HEK293 (cell line): Measurements from ENCODE around the gene NECTIN1.

ENCODE experiments used
- CTCF ChIA-PET: fragments of 350-600 bp; formaldehyde crosslinking; extraction: SDS; loops from one replicate; lab custom pipeline; 2021; ENCODE audit warnings: antibody characterized with exemption; lab: Yijun Ruan, JAX
- POLR2A ChIA-PET: fragments of 300-600 bp; formaldehyde crosslinking; extraction: SDS; loops from one replicate; lab custom pipeline; 2020; ENCODE audit warnings: antibody characterized with exemption, inconsistent platforms; lab: Yijun Ruan, JAX
- H3K27ac ChIP-seq: fragments of 200-500 bp; sonication (Bioruptor generic); 2 replicates; pipeline ENCODE4 v1.5.1; 2014; ENCODE audit warnings: low read depth, low read length, control low read depth, inconsistent platforms; ENCODE audit errors: extremely low read depth
- H3K36me3 ChIP-seq, 2 experiments: fragments of 200-500 bp in 1 of 2; sonication (Bioruptor generic) in 1 of 2; 1 replicate in 1 of 2; 2 replicates in 1 of 2; pipeline ENCODE4 v1.5.1; 2014 to 2017; ENCODE audit warnings: inconsistent platforms in 2 of 2, low read length in 2 of 2; ENCODE audit not compliant: control insufficient read depth in 2 of 2, insufficient read depth in 1 of 2
- H3K4me1 ChIP-seq: fragments of 200-500 bp; sonication (Bioruptor generic); 2 replicates; pipeline ENCODE4 v1.5.1; 2014; ENCODE audit warnings: mild to moderate bottlenecking, low read length, inconsistent platforms; ENCODE audit not compliant: control insufficient read depth, insufficient read depth
- H3K4me3 ChIP-seq: 2 replicates; pipeline ENCODE4 v1.5.1; 2011; ENCODE audit warnings: low read depth, mild to moderate bottlenecking, control low read depth, low read length, moderate library complexity
- H3K9me3 ChIP-seq: fragments of 200-500 bp; sonication (Bioruptor generic); 2 replicates; pipeline ENCODE4 v1.5.1; 2014; ENCODE audit warnings: low read depth, low read length, inconsistent platforms; ENCODE audit not compliant: control insufficient read depth, insufficient read depth
- BCL11B ChIP-seq: fragments of 450-650 bp; formaldehyde crosslinking; IDR thresholded peaks from 2 replicates; pipeline ENCODE4 v1.5.1; 2016; ENCODE audit warnings: low read depth, missing biosample characterization, missing genetic modification characterization
- FEZF1 ChIP-seq: fragments of 450-650 bp; formaldehyde crosslinking; IDR thresholded peaks from 2 replicates; pipeline ENCODE4 v1.5.1; 2016; ENCODE audit warnings: missing biosample characterization, missing genetic modification characterization
- GLI4 ChIP-seq: fragments of 450-650 bp; formaldehyde crosslinking; IDR thresholded peaks from 2 replicates; pipeline ENCODE4 v1.5.1; 2016; ENCODE audit warnings: missing biosample characterization, missing genetic modification characterization
- GLIS1 ChIP-seq: fragments of 450-650 bp; formaldehyde crosslinking; IDR thresholded peaks from 2 replicates; pipeline ENCODE4 v1.5.1; 2016; ENCODE audit warnings: missing biosample characterization, missing genetic modification characterization
- HOXD13 ChIP-seq: sonication (generic); formaldehyde crosslinking; IDR thresholded peaks from 2 replicates; pipeline ENCODE4 v1.8.0; 2022; ENCODE audit warnings: missing genetic modification reagents, borderline replicate concordance
- KLF8 ChIP-seq: fragments of 450-650 bp; formaldehyde crosslinking; IDR thresholded peaks from 2 replicates; pipeline ENCODE4 v1.5.1; 2016; ENCODE audit warnings: missing biosample characterization, missing genetic modification characterization
- YY2 ChIP-seq: fragments of 450-650 bp; formaldehyde crosslinking; IDR thresholded peaks from 2 replicates; pipeline ENCODE4 v1.5.1; 2016; ENCODE audit warnings: missing biosample characterization, missing genetic modification characterization
- ZBTB21 ChIP-seq: fragments of 450-650 bp; formaldehyde crosslinking; IDR thresholded peaks from 2 replicates; pipeline ENCODE4 v1.5.1; 2017; ENCODE audit warnings: missing biosample characterization, missing genetic modification characterization
- ZFP3 ChIP-seq: fragments of 450-650 bp; formaldehyde crosslinking; IDR thresholded peaks from 2 replicates; pipeline ENCODE4 v1.5.1; 2016; ENCODE audit warnings: low read depth, missing biosample characterization, missing genetic modification characterization
- ZNF146 ChIP-seq: fragments of 450-650 bp; formaldehyde crosslinking; IDR thresholded peaks from 2 replicates; pipeline ENCODE4 v1.5.1; 2016; ENCODE audit warnings: missing biosample characterization, missing genetic modification characterization
- ZNF214 ChIP-seq: fragments of 450-650 bp; formaldehyde crosslinking; IDR thresholded peaks from 2 replicates; pipeline ENCODE4 v1.5.1; 2017; ENCODE audit warnings: missing biosample characterization, mild to moderate bottlenecking, missing genetic modification characterization, borderline replicate concordance
- ZNF223 ChIP-seq: fragments of 450-650 bp; formaldehyde crosslinking; IDR thresholded peaks from 2 replicates; pipeline ENCODE4 v1.5.1; 2016; ENCODE audit warnings: missing biosample characterization, missing genetic modification characterization
- ZNF248 ChIP-seq: fragments of 450-650 bp; formaldehyde crosslinking; IDR thresholded peaks from 2 replicates; pipeline ENCODE4 v1.5.1; 2017; ENCODE audit warnings: missing biosample characterization, missing genetic modification characterization
- ZNF324 ChIP-seq: fragments of 450-650 bp; formaldehyde crosslinking; IDR thresholded peaks from 2 replicates; pipeline ENCODE4 v1.5.1; 2016; ENCODE audit warnings: missing biosample characterization, missing genetic modification characterization
- ZNF354C ChIP-seq: fragments of 450-650 bp; formaldehyde crosslinking; IDR thresholded peaks from 2 replicates; pipeline ENCODE4 v1.5.1; 2016; ENCODE audit warnings: missing biosample characterization, missing genetic modification characterization, low read depth, borderline replicate concordance
- ZNF37A ChIP-seq: fragments of 450-650 bp; IDR thresholded peaks from 2 replicates; pipeline ENCODE4 v1.5.1; 2018; ENCODE audit warnings: missing biosample characterization, missing genetic modification characterization
- ZNF660 ChIP-seq: fragments of 450-650 bp; IDR thresholded peaks from 2 replicates; pipeline ENCODE4 v1.5.1; 2018; ENCODE audit warnings: missing biosample characterization, mild to moderate bottlenecking, missing genetic modification characterization
- ZNF670 ChIP-seq: fragments of 450-650 bp; formaldehyde crosslinking; IDR thresholded peaks from 2 replicates; pipeline ENCODE4 v1.5.1; 2016; ENCODE audit warnings: missing biosample characterization, missing genetic modification characterization, low read depth
- ZNF776 ChIP-seq: fragments of 450-650 bp; formaldehyde crosslinking; IDR thresholded peaks from 2 replicates; pipeline ENCODE4 v1.5.0; 2017; ENCODE audit warnings: missing biosample characterization, missing genetic modification characterization, borderline replicate concordance
- ZNF777 ChIP-seq: fragments of 450-650 bp; formaldehyde crosslinking; IDR thresholded peaks from 2 replicates; pipeline ENCODE4 v1.5.1; 2017; ENCODE audit warnings: missing biosample characterization, missing genetic modification characterization, borderline replicate concordance
- TF ChIP-seq, protein P1 (sequence below): fragments of 450-650 bp; formaldehyde crosslinking; IDR thresholded peaks from 2 replicates; pipeline ENCODE4 v1.5.1; 2016; ENCODE audit warnings: missing biosample characterization, missing genetic modification characterization, borderline replicate concordance
- TF ChIP-seq, protein P2 (sequence below): fragments of 450-650 bp; formaldehyde crosslinking; IDR thresholded peaks from 2 replicates; pipeline ENCODE4 v1.5.1; 2016; ENCODE audit warnings: missing biosample characterization, missing genetic modification characterization
- TF ChIP-seq, protein P3 (sequence below): fragments of 450-650 bp; formaldehyde crosslinking; IDR thresholded peaks from 2 replicates; pipeline ENCODE4 v1.5.1; 2016; ENCODE audit warnings: missing biosample characterization, missing genetic modification characterization, borderline replicate concordance

NECTIN1 gene

DNA sequence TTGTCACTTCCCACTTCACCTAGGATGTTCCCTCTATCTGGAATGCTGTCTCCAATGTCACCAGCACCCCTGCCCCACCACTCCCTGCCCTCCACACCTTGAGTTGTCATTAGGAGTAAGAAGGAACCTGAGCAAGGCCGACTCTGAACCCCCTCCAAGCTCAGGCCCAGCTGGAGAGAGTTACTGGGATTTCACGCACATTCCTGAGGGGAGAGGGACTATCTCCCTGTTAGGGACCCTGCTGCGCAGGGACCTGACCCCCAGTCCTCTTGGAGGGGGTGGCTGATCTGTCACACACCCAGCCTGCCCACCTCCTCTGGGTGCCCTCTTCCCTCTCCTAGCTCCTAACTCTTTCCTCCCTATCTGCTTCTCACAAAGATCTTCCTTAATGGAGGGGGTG lies 81.7 kb downstream of the NECTIN1 start (continued):
- TF ChIP-seq ZNF660 = no peak

DNA sequence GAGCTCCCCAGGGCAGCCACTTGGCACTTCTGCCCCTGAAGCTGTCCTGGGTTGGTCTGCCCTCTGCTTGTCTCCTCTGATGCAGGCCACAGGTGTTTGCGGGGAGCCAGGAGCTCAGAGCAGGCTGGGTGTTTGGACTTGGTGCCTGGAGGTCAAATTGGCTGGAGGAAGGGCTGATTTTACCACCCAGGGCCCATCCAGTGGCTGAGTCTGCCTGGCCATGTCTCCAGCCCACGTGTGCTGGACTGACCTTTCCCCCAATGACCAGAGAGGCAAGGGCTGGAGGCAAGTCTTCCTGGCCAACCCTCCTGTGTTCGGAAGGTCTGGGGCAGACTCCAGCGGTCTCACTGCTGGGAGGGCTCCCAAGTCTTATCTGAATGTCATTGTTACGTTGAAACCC lies 84.0 kb downstream of the NECTIN1 start:
- no peak overlapping the region for H3K4me3 ChIP-seq
- POLR2A ChIA-PET = no interaction called here
- no peaks in the 10 kb centered on the region for H3K9me3 ChIP-seq
- TF ChIP-seq GLIS1 (tag by site-specific recombination) = peak; percentile 69; the same call in 1 of the 2 replicates
- TF ChIP-seq FEZF1 (tag by site-specific recombination) = no peak
- TF ChIP-seq, protein P1, sequence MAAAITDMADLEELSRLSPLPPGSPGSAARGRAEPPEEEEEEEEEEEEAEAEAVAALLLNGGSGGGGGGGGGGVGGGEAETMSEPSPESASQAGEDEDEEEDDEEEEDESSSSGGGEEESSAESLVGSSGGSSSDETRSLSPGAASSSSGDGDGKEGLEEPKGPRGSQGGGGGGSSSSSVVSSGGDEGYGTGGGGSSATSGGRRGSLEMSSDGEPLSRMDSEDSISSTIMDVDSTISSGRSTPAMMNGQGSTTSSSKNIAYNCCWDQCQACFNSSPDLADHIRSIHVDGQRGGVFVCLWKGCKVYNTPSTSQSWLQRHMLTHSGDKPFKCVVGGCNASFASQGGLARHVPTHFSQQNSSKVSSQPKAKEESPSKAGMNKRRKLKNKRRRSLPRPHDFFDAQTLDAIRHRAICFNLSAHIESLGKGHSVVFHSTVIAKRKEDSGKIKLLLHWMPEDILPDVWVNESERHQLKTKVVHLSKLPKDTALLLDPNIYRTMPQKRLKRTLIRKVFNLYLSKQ (tag by site-specific recombination) = no peak
- no peak for TF ChIP-seq KLF8
- no peak for TF ChIP-seq ZBTB21
- TF ChIP-seq ZNF223 (tag by site-specific recombination) = no peak
- no peak for TF ChIP-seq ZNF214
- TF ChIP-seq, protein P2, sequence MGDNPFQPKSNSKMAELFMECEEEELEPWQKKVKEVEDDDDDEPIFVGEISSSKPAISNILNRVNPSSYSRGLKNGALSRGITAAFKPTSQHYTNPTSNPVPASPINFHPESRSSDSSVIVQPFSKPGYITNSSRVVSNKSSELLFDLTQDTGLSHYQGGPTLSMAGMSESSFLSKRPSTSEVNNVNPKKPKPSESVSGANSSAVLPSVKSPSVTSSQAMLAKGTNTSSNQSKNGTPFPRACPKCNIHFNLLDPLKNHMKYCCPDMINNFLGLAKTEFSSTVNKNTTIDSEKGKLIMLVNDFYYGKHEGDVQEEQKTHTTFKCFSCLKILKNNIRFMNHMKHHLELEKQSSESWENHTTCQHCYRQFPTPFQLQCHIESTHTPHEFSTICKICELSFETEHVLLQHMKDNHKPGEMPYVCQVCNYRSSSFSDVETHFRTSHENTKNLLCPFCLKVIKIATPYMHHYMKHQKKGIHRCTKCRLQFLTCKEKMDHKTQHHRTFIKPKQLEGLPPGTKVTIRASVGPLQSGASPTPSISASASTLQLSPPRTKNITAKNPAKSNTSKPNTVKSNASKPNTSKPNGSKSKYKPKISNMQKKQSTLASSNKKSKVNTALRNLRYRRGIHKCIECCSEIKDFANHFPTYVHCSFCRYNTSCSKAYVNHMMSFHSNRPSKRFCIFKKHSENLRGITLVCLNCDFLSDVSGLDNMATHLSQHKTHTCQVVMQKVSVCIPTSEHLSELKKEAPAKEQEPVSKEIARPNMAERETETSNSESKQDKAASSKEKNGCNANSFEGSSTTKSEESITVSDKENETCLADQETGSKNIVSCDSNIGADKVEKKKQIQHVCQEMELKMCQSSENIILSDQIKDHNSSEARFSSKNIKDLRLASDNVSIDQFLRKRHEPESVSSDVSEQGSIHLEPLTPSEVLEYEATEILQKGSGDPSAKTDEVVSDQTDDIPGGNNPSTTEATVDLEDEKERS (tag by site-specific recombination) = no peak
- TF ChIP-seq, all 188 proteins: peak for 1
- no peaks in the 10 kb centered on the region for H3K4me1 ChIP-seq
- H3K36me3 ChIP-seq = no peaks in the 10 kb centered on the region
- no peak overlapping the region for H3K27ac ChIP-seq
- CTCF ChIA-PET = interaction anchor here (0.6 to 1.5 kb wide), 4 partner anchors 15 to 111 kb away, joined by 3 to 5 read pairs (median 4); partner anchors contain the start of gene NECTIN1

DNA sequence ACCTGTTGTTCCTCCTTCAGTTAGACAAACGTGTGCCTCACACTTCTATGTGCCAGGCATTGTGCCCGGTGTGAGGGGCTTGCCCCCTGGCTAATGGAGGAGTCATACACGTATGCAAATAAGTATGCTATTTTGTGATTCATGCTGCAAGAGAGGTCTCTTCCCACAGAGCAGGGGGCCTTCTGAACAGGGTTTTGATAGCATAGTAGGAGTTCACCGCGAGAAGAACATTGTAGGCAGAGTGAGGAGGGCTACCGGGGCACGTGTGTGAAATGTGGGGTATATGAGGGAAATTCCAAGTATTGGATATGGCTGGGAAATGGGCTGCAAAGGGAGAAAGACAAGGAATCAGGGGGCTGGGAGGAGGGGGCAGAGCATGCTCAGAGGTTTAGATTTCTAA lies 84.5 kb downstream of the NECTIN1 start:
- Histone ChIP-seq H3K4me1 (no peaks in the 10 kb centered on the region), H3K27ac (no peak overlapping the region), H3K4me3 (no peak overlapping the region), H3K9me3 (no peaks in the 10 kb centered on the region), H3K36me3 (no peaks in the 10 kb centered on the region)
- ChIA-PET POLR2A (no interaction called here), CTCF (interaction anchor here (0.5 to 1.0 kb wide), 2 partner anchors 14 to 42 kb away, joined by 3 to 4 read pairs; no protein-coding TSS in a partner anchor)
- TF ChIP-seq ZNF248 (tag by site-specific recombination) = no peak
- TF ChIP-seq ZFP3 (tag by site-specific recombination) = peak; percentile 87

DNA sequence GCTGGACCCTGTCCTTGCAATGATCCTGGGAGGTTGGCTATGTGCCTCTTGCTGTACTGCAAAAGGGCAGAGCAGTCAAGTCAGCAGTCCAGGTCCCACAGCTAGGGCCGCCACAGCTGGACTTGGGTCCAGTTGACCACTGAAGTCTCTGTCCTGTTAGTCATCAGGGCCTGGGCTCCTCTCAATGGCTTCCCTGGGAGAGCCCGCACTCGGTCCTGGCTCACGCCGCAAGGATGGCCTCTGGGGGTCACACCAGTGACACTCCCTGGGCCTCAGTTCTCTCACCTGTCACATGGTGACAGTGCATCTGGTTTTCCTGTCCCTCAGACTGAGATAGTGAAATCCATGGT lies 85.1 kb downstream of the NECTIN1 start:
- CTCF ChIA-PET = interaction anchor here (0.7 kb wide), 1 partner anchor 75 kb away, joined by 3 read pairs; no protein-coding TSS in a partner anchor
- Histone ChIP-seq H3K4me1 (no peaks in the 10 kb centered on the region), H3K4me3 (no peak overlapping the region), H3K36me3 (no peaks in the 10 kb centered on the region), H3K27ac (no peak overlapping the region), H3K9me3 (no peaks in the 10 kb centered on the region)
- POLR2A ChIA-PET = no interaction called here
- TF ChIP-seq BCL11B (tag by site-specific recombination) = no peak
- no peak for TF ChIP-seq ZNF37A (tag by site-specific recombination)
- TF ChIP-seq GLI4 (tag by site-specific recombination) = no peak
- TF ChIP-seq YY2 (tag by site-specific recombination) = no peak
- no peak for TF ChIP-seq ZNF354C (tag by site-specific recombination)
- TF ChIP-seq, protein P3, sequence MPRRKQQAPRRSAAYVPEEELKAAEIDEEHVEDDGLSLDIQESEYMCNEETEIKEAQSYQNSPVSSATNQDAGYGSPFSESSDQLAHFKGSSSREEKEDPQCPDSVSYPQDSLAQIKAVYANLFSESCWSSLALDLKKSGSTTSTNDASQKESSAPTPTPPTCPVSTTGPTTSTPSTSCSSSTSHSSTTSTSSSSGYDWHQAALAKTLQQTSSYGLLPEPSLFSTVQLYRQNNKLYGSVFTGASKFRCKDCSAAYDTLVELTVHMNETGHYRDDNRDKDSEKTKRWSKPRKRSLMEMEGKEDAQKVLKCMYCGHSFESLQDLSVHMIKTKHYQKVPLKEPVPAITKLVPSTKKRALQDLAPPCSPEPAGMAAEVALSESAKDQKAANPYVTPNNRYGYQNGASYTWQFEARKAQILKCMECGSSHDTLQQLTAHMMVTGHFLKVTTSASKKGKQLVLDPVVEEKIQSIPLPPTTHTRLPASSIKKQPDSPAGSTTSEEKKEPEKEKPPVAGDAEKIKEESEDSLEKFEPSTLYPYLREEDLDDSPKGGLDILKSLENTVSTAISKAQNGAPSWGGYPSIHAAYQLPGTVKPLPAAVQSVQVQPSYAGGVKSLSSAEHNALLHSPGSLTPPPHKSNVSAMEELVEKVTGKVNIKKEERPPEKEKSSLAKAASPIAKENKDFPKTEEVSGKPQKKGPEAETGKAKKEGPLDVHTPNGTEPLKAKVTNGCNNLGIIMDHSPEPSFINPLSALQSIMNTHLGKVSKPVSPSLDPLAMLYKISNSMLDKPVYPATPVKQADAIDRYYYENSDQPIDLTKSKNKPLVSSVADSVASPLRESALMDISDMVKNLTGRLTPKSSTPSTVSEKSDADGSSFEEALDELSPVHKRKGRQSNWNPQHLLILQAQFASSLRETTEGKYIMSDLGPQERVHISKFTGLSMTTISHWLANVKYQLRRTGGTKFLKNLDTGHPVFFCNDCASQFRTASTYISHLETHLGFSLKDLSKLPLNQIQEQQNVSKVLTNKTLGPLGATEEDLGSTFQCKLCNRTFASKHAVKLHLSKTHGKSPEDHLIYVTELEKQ (tag by site-specific recombination) = no peak
- no peak for TF ChIP-seq ZNF776 (tag by site-specific recombination)
- TF ChIP-seq ZNF146 (tag by site-specific recombination) = no peak
- no peak for TF ChIP-seq ZNF670 (tag by site-specific recombination)
- TF ChIP-seq ZNF324 (tag by site-specific recombination) = no peak
- TF ChIP-seq ZNF660 = no peak
- no peak for TF ChIP-seq HOXD13 (CRISPR knock-in tag)
- no peak for TF ChIP-seq ZNF777 (tag by site-specific recombination)
